ENCODE results near the gene SH3BP5L.

Gene SH3BP5L

DNA sequence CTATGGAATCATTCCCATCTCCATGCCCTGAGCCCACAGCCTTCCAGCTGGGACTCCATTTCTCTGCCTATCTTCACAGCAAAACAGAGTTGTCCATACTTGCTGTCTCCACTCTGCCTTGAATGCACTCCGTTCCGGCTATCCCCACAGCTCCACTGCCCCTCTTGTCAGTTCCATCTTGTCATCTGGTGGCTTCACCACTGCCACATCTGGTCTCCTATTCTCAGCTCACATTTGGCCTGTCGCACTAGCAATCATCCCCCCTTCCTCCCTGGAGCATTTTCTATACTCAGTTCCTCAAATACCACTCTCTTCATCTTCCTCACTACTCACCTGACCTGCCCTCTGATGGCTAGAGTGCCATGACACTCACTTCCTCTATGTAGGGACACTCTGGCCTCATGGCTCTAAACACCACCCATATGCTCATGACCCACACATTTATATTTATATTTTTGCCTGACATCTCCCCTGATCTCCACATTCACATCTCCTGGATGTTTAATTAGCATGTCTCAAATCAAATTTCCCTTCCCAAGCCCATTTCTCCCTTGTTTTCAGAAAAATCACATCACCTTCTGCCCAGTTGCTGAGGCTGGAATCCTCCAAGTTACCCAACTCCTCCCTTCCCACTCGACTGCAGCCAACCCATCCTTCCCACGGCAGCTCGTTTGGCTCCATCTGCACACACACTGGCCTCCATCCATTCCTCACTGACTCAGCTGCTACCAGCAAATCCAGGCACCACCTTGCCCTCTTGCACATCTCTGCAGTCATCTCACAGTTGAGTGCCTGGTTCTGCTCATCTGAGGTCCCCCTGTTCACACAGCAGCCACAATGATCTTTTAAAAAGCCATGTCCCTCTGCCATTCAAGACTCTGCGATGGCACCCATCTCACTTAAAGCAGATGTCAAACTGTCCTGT is 27.0 kb upstream of the SH3BP5L start:
- H3K27ac ChIP-seq, result no peak overlapping the region
- no peak overlapping the region for H3K4me3 ChIP-seq

DNA sequence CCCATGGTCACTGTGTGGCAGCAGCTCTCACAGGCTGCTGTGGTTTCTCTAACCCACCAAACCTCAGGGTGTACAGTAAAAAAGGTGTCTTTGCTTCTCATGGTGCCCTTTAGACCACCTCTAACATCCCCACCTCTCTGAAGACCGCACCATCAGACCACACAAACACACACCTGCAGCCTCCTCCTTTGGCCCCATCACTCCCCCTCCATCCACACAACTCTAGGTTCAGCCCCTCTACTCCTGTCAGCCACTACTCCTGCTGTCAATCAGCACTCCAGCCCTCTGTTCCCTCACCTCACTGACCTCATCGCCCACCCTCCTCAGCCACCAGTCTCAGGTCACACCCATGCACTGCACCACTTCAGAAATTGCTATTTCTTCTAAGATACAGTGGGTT is 25.7 kb upstream of the SH3BP5L start:
- Histone ChIP-seq H3K27ac (no peak overlapping the region), H3K4me3 (no peak overlapping the region)

DNA sequence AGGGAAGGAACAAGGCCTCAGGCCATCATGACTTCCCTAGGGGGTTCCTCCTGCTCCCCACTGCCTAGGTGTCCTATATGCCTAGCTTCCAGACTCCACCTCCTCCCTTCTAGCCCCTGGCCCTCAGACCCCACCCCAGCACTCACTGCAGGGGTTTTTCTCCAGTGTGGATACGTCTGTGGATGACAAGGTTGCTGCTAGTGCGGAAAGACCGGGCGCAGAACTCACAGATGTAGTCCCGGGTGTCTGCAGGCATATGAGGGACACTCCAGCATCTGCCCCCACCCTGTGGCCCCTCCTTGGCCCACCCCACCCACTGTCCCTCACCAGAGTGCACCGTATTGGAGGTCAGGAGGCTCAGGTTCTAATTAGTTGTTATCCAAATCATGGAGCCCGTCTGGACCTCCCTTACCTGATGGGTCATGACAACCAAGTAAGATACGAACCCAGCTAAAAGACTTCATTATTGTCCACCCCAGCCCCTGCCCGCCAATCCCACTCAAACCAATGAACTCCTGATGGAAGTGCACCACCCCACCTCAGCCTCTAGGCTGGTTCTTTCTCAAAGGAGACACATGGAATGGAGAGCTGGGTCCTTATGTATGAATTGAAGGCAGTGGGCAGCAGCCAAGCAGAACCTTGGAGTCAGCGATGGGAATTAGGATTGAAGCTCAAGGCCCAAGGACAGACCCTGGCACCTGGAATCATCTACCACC is 25.0 kb upstream of the SH3BP5L start:
- Histone ChIP-seq H3K27ac (no peak overlapping the region), H3K4me3 (no peak overlapping the region)

DNA sequence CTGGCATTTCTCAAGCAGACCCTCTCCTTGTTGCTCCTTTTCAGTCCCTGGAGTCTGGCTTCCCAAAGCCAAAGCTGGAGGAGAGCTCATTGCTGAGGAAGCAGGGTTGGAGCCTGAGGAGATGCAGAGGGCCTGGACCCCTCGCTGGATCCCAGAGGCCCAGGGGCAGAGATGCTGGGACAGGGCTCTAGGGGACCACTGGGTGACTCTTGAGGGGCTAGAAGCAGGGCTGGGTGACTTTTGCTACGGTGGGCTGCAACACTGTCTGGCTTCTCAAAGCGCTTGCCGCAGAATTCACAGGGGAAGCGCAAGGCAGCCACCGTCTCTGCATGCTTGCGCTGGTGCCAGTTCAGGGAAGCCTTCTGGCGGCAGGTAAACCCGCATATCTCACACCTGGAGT is 24.4 kb upstream of the SH3BP5L start:
- Histone ChIP-seq H3K4me3 (no peak overlapping the region), H3K27ac (no peak overlapping the region)

DNA sequence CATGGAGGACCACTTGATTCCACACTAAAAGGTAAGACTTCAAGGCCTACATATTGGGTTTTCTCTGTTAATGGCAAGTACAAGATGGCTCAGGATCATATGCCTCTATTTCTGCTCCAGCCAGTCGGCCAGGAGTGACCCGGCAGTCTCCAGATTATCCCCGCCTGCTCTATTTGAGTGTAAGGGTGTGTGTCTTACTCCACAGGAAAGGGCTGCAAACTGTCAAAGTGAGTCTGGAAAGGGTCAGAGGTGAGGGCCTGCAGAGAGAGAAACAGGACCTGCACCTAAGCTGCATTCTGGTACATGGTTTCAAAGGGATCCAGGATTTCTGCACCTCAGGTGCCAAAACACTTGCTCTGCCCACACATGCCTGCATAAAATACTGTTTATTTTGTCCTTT is 23.9 kb upstream of the SH3BP5L start:
- Histone ChIP-seq H3K27ac (no peak overlapping the region), H3K4me3 (no peak overlapping the region)

DNA sequence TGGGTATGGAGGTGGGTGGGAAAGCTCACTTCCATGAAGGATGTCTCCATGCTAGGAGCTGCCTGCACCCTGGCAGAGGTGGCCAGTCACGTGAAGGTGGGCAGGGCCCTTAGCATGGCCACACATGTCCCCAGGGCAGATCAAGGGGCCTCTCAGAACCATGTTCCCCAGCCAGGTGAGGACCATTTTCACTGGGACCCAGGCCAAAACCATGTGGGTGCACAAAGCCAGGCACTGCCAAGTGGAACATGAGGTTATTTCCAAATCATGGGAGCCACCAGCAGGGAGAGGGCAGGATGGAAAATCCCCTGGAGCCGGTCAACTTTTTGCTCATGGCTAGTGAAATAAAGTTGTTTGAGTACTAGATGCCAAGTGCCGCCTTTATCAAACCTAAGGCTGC is 23.4 kb upstream of the SH3BP5L start:
- no peak overlapping the region for H3K4me3 ChIP-seq
- no peak overlapping the region for H3K27ac ChIP-seq

DNA sequence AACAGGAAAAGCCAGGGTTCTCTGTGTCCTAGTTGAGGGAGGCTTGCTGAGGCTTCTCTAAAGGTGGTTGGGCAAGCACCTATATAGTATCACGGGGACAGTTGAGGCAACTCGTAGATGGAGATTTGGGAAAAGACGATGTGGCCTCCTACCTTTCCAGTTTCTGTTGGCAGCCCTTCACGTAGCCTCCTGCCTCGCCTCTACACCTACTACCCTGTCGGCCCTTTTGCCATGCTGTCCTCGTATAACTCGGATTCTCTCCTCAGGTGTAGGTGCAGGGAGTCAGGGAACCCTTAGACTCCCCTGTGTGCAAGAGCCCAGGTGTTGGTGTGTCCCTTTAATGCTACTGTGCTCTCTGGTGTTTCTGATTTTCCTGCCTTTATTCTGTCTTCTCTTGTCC is 22.9 kb upstream of the SH3BP5L start:
- no peak overlapping the region for H3K27ac ChIP-seq
- H3K4me3 ChIP-seq, result no peak overlapping the region

DNA sequence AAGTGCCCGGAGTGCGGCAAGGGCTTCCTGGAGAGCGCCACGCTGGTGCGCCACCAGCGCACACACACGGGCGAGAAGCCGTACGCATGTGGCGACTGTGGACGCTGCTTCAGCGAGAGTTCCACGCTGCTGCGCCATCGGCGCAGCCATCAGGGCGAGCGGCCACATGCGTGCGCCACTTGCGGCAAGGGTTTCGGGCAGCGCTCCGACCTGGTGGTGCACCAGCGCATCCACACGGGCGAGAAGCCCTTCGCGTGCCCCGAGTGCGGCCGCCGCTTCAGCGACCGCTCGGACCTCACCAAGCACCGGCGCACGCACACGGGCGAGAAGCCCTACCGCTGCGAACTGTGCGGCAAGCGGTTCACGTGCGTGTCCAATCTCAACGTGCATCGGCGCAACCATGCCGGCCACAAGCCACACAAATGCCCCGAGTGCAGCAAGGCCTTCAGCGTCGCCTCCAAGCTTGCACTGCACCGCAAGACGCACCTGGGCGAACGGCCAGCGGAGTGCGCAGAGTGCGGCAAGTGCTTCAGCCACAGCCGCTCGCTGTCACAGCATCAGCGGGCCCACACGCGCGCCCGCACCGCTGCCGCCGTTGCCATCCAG is 22.3 kb upstream of the SH3BP5L start:
- Histone ChIP-seq H3K4me3 (no peak overlapping the region), H3K27ac (no peak overlapping the region)

DNA sequence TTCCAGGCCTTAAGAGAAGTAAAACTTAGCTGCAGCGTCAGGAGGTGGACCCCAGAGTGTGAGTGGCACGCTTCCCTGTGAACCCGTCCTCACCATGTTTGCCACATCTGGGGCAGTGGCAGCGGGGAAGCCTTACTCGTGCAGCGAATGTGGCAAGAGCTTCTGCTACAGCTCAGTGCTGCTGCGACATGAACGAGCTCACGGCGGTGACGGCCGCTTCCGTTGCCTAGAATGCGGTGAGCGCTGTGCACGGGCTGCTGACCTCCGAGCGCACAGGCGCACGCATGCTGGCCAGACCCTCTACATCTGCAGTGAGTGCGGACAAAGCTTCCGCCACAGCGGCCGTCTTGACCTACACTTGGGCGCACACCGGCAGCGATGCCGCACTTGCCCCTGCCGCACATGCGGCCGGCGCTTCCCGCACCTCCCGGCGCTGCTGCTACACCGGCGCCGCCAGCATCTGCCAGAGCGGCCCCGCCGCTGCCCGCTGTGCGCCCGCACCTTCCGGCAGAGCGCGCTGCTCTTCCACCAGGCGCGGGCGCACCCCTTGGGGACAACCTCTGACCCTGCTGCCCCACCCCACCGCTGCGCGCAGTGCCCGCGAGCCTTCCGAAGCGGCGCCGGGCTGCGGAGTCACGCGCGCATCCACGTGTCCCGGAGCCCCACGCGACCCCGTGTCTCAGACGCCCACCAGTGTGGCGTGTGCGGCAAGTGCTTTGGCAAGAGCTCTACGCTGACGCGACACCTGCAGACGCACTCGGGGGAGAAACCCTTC is 21.7 kb upstream of the SH3BP5L start:
- no peak overlapping the region for H3K4me3 ChIP-seq
- no peak overlapping the region for H3K27ac ChIP-seq

DNA sequence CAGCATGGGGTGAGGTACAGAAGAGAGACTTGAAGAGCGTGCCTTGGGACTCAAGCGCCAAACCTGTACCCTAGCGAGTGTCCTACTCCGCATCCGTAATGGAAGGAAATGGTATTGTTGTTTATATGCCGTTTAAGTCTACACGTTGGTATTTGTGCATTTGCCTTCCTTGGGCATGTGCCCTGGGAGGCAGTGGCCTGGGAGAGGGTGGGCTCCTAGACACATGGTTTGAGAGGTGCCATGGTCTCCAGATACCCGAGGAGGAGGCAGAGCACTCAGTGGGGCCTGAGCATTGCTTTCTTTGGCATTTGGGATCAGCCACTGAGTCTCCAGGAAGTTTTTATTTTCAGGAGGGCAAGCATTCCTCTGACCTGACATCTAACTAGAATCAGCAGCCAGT is 18.8 kb upstream of the SH3BP5L start:
- Histone ChIP-seq H3K27ac (no peak overlapping the region), H3K4me3 (no peak overlapping the region)

DNA sequence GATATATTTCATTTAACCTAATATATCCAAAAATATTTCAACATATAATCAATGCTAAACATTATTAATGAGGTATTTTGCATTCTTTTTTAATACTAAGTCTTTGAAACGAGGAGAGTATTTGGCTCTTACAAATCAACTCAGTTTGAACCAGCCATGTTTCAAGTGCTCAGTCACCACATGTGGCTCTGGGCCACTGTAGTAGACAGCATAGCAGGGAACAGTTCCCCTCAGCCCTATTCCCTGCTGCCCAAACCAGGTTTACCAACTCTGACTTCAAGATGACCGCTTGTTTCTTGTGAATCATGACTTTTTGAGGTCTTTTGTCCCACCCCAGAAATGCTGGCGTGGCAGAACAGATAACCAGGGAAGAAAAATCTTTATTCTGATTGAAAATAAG is 18.0 kb upstream of the SH3BP5L start:
- Histone ChIP-seq H3K27ac (peak overlapping the region in 11 of 21 experiments; percentile 10 to 83 (median 70)), H3K4me3 (no peak overlapping the region)

DNA sequence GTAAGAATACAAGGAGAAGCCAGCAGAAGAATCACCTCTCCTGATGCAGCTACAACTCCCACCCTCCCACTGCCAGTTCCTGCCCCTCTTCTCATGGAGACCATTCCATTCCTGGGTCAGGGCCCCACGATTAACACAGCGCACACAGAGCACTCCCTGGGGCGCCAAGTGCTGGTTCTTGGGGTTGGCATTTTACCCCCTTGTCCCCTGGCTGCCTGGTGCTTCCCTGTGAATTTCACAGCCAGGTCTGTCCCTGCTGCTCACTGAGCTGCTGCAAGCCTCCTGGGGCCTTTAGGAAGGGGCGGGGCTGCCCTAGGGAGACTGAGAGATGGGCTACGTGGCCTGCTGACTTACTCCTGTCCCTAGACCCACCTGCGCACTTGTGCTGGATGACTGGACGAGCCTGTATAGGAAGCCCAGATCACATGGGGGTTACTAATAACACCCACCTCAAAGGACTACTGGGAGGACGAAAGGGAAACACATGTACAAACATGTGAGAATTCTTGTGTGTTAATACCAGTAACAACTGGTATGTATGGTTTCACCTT is 17.1 kb upstream of the SH3BP5L start:
- Histone ChIP-seq H3K4me3 (no peak overlapping the region), H3K27ac (peak overlapping the region in 20 of 21 experiments; percentile 19 to 83 (median 64))

DNA sequence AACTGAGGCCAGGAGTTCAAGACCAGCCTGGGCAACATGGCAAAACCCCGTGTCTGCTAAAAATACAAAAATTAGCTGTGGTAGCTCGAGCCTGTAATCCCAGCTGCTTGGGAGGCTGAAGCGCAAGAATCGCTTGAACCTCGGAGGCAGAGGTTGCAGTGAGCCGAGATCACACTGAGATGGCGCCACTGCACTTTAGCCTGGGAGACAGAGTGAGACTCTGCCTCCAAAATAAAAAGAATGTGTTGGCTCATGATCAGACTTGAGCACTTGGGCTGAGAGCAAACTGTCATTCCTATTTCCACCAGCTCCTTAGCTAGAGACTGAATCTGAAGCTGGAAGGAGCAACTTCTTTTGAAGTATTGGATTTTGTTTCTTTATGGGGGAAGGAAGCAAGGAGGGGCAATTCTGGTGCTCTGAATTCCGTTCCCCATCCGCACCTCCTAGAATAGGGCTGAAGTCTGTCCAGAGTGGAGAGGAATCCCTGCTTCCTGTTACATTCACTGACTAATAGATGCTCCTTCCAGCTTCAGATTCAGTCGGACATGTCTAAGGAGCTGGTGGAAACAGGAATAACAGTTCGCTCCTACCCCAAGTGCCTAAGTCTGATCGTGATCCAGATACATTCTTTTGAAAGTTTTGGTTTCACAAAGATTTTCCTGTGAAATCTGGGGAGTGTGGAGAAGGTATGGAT is 16.1 kb upstream of the SH3BP5L start:
- Histone ChIP-seq H3K27ac (peak overlapping the region in 19 of 21 experiments; percentile 21 to 83 (median 65)), H3K4me3 (no peak overlapping the region)

DNA sequence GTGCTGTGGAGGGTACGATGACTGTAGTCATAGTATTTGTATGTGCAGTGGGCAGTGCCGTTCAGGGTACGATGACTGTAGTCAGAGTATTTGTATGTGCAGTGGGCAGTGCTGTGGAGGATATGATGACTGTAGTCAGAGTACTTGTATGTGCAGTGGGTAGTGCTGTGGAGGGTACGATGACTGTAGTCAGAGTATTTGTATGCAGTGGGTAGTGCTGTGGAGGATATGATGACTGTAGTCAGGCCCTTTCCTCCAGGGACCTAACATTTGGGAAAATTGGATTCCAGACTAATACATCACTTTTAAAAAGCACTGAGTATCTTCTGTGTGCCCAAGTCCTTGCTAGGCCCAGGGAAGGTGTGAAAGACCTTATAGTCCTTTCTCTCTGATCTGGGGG is 15.2 kb upstream of the SH3BP5L start:
- H3K27ac ChIP-seq, result peak overlapping the region in 3 of 21 experiments; percentile 61 to 83 (median 73)
- H3K4me3 ChIP-seq, result no peak overlapping the region

DNA sequence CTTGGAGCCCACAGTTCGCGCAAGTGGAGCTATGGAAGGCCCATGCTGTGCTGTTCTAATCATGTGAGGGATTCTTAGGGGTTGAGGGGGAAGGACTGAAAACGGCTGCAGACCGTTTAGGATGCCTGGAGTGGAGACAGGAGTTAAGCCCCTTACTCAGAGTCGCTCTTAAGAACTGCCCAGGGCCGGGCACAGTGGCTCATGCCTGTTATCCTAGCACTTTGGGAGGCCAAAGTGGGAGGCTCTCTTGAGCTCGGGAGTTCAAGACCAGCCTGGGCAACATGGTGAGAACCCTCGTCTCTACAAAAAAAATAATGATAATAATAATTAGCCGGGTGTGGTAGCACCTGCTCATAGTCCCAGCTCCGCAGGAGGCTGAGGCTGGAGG is 13.4 kb upstream of the SH3BP5L start:
- Histone ChIP-seq H3K27ac (peak overlapping the region; percentile 95 to 100 (median 100)), H3K4me3 (peak overlapping the region; percentile 69 to 99 (median 97))

DNA sequence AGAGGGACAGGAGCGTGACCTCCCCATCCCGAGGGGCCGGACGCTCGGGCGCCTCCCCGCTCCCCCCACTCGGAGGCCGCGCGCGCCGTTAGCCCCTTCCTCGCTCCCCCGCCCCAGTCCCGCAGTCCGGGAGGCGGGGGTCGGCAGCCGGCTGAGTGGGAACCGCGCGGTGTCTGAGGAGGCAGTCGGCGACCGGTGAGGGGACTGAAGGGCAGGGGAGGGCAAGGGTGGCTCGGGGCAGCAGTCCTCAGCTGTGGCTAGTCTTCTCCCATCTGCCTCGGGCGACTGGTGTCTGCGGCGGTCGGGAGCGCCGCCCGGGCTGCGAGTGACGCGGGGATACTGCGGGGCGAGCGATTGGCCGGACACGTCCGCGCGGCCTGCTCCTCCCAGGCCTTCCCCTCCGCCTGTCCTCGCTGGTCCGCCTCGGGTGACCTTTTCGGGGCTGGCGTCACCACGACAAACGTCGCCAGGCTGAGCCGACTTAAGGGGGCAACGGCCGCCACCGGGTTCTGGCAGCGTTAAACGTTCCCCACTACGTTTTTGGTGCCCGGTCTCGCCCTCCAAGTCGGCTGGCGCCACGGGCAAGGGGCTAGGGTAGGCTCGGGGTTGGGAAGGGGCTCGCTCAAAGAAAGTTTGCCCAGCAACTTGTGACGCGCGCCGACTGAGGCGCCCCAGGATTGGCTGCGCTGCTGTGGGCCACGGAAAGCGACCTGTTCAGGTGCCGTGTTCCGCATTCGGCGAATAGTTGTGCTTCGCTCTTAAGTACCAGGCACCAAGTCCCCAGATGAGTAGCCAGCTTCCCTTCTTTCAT is 12.8 kb upstream of the SH3BP5L start:
- Histone ChIP-seq H3K27ac (peak overlapping the region; percentile 95 to 100 (median 100)), H3K4me3 (peak overlapping the region; percentile 69 to 99 (median 97))

DNA sequence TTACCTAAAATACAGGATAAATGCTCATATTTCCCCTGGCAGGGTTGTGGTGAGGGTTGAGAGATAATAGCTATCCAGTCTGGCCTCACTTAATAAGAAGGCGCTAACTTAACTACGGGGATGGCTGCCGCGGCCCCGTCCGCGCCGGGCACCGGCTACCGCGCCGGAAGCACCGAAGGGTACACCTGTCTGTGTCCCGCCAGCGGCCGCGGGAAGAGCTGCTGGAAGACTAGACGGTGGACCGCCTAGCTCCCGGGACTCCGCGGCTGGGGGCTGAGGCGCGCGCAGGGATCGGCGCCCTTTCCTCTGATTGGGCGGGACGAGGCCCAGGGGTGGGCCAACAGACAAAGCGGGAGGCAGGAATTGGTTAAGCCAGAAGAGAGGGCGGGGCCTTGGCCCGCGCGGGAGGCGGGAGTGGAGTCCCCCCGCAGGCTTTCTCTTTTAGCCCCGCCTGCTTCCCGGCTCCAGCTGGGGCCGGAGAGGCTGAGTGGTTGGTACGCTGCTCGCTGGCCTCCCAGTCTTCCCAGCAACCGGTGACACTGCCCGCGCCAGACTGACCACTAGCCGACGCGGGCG is 12.2 kb upstream of the SH3BP5L start, which contains the start of gene ZNF672:
TSS of gene ZNF672 (plus strand) at position 444 of the 576 bp plus-strand sequence. CDS start 9,051 bp downstream, outside the sequence.
- Histone ChIP-seq H3K4me3 (peak within 1 kb of the TSS; percentile 69 to 99 (median 97)), H3K27ac (peak within 1 kb of the TSS; percentile 95 to 100 (median 100))
